ENCODE results near the gene ALPP. TPM values are rescaled to one million over a fixed set of nuclear protein-coding genes. Genes with fewer than 3 reads are reported as not detected.

Gene ALPP
- total and polyA plus RNA-seq, 2 donors (not counting 3 experiments of a cell fraction or from before 2014, with no cell fraction given), result not detected

GRCh38 chr2:232349546-232349945 is 29.0 kb upstream of the ALPP start:
- BruUV-seq (replicated peaks), result no TSS peak
- Histone ChIP-seq H3K27me3 (ENCODE audit: control insufficient read depth in 2 of 2, insufficient read depth in 2 of 2, low read length in 2 of 2) (peaks cover 24 to 32% of the 10 kb centered on the region in 2 experiments), H2AFZ (ENCODE audit: low read depth, low read length) (no peak overlapping the region), H3K9me3 (replicated peaks; ENCODE audit: control insufficient read depth, insufficient read depth, low read length) (no peaks in the 10 kb centered on the region), H4K20me1 (replicated peaks; ENCODE audit: control insufficient read depth, extremely low read depth, insufficient read depth, low read length) (no peaks in the 10 kb centered on the region), H3K4me3 (replicated peaks in 1 of 3; ENCODE audit: insufficient read depth in 1 of 3, low read depth in 1 of 3, low read length in 3 of 3) (no peak overlapping the region), H3K36me3 (ENCODE audit: control insufficient read depth in 2 of 2, extremely low read depth in 1 of 2, insufficient read depth in 2 of 2, low read length in 2 of 2) (no peaks in the 10 kb centered on the region), H3K4me2 (ENCODE audit: insufficient read depth, low read length) (no peak overlapping the region), H3K27ac (ENCODE audit: insufficient read depth, low read depth, low read length) (no peak overlapping the region), H3K9ac (replicated peaks; ENCODE audit: extremely low read depth, insufficient read depth, low read length) (no peak overlapping the region), H3K79me2 (ENCODE audit: control insufficient read depth, insufficient read depth, low read length) (no peaks in the 10 kb centered on the region), H3K9me1 (replicated peaks; ENCODE audit: control insufficient read depth, extremely low read depth, insufficient read depth, low read length) (no peaks in the 10 kb centered on the region), H3K4me1 (ENCODE audit: control insufficient read depth, extremely low read depth, insufficient read depth, low read length) (no peaks in the 10 kb centered on the region)
- dilution Hi-C loops (cut with MboI; ENCODE audit: extremely low pct_ligation_motif_present, low sequenced_read_pairs) (no loop called here), intact Hi-C loops (cut with micrococcal nuclease) (no loop called here)
- CTCF ChIA-PET, result interaction anchor here (0.8 kb wide), 1 partner anchor 16 kb away, joined by 4 read pairs; no protein-coding TSS in a partner anchor
- POLR2A ChIA-PET, result no interaction called here
- TF ChIP-seq CTCF (IDR thresholded peaks at IDR 0.05; ENCODE audit: extremely low read depth in 1 of 2, insufficient read depth in 1 of 2, low read depth in 1 of 2, low read length in 2 of 2), result no peak
- TF ChIP-seq GATA2 (IDR thresholded peaks at IDR 0.05; ENCODE audit: insufficient read depth, insufficient read length, low read depth, low read length), result no peak
- TF ChIP-seq POLR2A (IDR thresholded peaks at IDR 0.05; ENCODE audit: low read depth, low read length), result no peak
- no peak for TF ChIP-seq MYC (IDR thresholded peaks at IDR 0.05; ENCODE audit: low read depth, low read length)
- no peak for TF ChIP-seq FOS (IDR thresholded peaks at IDR 0.05; ENCODE audit: borderline replicate concordance, insufficient read depth, low read length)
- no peak for DNase-seq (ENCODE audit: low read depth, low spot score)
- FAIRE-seq, result no peak

- Histone ChIP-seq H3K27ac (ENCODE audit: insufficient read depth, low read depth, low read length) (no peak overlapping the region), H3K4me1 (ENCODE audit: control insufficient read depth, extremely low read depth, insufficient read depth, low read length) (no peaks in the 10 kb centered on the region), H3K9ac (replicated peaks; ENCODE audit: extremely low read depth, insufficient read depth, low read length) (no peak overlapping the region), H3K36me3 (ENCODE audit: control insufficient read depth in 2 of 2, extremely low read depth in 1 of 2, insufficient read depth in 2 of 2, low read length in 2 of 2) (no peaks in the 10 kb centered on the region), H3K4me2 (ENCODE audit: insufficient read depth, low read length) (no peak overlapping the region), H2AFZ (ENCODE audit: low read depth, low read length) (no peak overlapping the region), H4K20me1 (replicated peaks; ENCODE audit: control insufficient read depth, extremely low read depth, insufficient read depth, low read length) (no peaks in the 10 kb centered on the region), H3K27me3 (ENCODE audit: control insufficient read depth in 2 of 2, insufficient read depth in 2 of 2, low read length in 2 of 2) (peaks cover 24 to 32% of the 10 kb centered on the region in 2 experiments), H3K79me2 (ENCODE audit: control insufficient read depth, insufficient read depth, low read length) (no peaks in the 10 kb centered on the region), H3K9me1 (replicated peaks; ENCODE audit: control insufficient read depth, extremely low read depth, insufficient read depth, low read length) (no peaks in the 10 kb centered on the region), H3K4me3 (replicated peaks in 1 of 3; ENCODE audit: insufficient read depth in 1 of 3, low read depth in 1 of 3, low read length in 3 of 3) (no peak overlapping the region), H3K9me3 (replicated peaks; ENCODE audit: control insufficient read depth, insufficient read depth, low read length) (no peaks in the 10 kb centered on the region)
- BruUV-seq (replicated peaks), result no TSS peak
- FAIRE-seq (no peak), DNase-seq (ENCODE audit: low read depth, low spot score) (no peak)
- ChIA-PET POLR2A (no interaction called here), CTCF (interaction anchor here (0.8 kb wide), 1 partner anchor 16 kb away, joined by 4 read pairs; no protein-coding TSS in a partner anchor)
- intact Hi-C loops (cut with micrococcal nuclease) (no loop called here), dilution Hi-C loops (cut with MboI; ENCODE audit: extremely low pct_ligation_motif_present, low sequenced_read_pairs) (no loop called here)
- TF ChIP-seq EZH2 (IDR thresholded peaks at IDR 0.05; ENCODE audit: borderline replicate concordance, low read depth, low read length, severe bottlenecking) (no peak), FOS (IDR thresholded peaks at IDR 0.05; ENCODE audit: borderline replicate concordance, insufficient read depth, low read length) (no peak), JUN (IDR thresholded peaks at IDR 0.05; ENCODE audit: borderline replicate concordance, insufficient read depth, insufficient read length, low read depth) (no peak), CTCF (IDR thresholded peaks at IDR 0.05; ENCODE audit: extremely low read depth in 1 of 2, insufficient read depth in 1 of 2, low read depth in 1 of 2, low read length in 2 of 2) (no peak), GATA2 (IDR thresholded peaks at IDR 0.05; ENCODE audit: insufficient read depth, insufficient read length, low read depth, low read length) (no peak), POLR2AphosphoS5 (IDR thresholded peaks at IDR 0.05; ENCODE audit: insufficient read depth, low read depth, low read length) (no peak), MYC (IDR thresholded peaks at IDR 0.05; ENCODE audit: low read depth, low read length) (no peak), MAX (IDR thresholded peaks at IDR 0.05; ENCODE audit: insufficient read depth, insufficient read length) (no peak), POLR2A (IDR thresholded peaks at IDR 0.05; ENCODE audit: low read depth, low read length) (no peak)
Observed at GRCh38 chr2:232349946-232350635, 28.5 kb upstream of the ALPP start.
